NCI-H2227 (cell line): ENCODE data around the gene AUTS2.

Experiments used
- DNase-seq: peaks from one replicate; lab custom pipeline; 2025; ENCODE audit not compliant: unreplicated experiment; lab: John Stamatoyannopoulos, UW

The AUTS2 gene

DNA sequence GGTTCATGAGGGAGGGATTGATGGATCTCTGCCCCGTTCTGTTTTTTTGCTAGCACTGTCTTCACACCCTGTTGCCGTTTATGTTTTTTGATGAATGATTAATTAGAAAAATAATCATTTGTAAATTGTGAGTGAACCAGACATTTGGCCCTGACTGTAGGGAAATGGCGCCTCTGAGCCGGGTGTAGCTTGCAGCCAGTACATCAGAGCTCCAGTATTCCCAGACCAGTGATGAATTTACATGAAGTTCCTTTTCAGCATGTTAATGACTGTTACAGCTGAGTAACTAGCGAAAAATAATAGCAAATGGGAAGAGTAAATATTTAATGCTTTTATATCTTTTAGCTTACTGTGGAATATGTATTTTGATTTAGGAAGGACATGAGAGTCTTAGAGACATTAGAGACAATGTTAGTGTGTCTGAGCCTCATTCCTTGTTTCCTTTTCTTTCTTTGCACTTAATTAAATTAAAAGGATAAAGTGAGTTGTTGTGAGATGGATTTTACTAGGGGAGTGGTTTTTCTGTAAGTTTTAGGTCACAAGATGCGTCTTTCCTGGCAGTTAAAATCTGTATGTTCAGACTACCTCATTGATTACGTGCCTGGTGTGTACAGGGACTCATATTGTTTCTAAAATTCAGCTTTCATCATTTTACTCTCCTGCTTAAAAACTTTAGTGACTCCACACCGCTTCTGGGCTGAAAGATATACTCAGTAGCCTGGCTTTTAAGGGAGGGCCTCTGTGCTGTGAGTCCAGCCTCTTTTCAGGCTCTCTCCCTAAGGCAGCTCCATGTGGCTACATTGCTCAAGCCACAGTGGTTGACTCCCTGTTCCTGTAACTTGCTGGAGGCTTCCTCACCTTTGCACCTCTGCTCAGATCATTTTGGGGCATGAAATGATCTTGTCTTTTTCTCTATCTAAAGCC lies 86.4 kb downstream of the AUTS2 start:
- DNase-seq, result no peak

DNA sequence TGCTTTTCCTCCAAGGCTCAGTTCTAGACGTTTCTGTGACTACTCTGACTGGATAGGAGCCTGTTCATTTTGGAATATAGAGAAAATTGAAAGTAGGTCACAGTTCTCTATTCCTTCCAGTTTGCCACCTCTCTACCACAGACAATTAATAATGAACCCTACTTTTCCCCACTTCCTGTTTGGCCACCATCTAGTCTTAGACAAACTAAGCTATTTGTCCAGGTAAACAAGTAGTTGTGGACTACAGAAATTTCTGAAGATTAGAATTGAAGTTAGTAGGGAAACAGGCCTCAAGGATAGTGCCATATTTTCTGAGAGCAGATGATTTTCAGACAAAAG lies 87.0 kb downstream of the AUTS2 start:
- no peak for DNase-seq

DNA sequence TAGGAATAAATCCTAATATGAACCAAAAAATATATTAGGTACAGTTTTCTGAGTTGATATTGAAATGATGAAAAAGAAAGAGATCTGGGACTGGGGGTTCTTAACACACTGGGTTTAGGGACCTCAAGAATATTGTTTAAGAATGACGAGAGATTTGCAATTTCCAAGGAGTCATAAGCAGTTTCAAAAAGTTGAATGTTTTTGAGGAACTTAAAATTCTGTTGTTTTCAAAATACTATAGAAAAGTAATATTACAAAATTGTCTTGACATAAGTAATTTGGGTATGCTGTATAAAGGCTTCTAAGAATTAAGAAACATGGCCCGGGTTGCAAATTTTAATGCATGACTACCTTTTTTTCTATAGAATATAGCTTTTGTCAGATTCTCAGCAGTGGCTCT lies 88.1 kb downstream of the AUTS2 start:
- DNase-seq, result no peak

DNA sequence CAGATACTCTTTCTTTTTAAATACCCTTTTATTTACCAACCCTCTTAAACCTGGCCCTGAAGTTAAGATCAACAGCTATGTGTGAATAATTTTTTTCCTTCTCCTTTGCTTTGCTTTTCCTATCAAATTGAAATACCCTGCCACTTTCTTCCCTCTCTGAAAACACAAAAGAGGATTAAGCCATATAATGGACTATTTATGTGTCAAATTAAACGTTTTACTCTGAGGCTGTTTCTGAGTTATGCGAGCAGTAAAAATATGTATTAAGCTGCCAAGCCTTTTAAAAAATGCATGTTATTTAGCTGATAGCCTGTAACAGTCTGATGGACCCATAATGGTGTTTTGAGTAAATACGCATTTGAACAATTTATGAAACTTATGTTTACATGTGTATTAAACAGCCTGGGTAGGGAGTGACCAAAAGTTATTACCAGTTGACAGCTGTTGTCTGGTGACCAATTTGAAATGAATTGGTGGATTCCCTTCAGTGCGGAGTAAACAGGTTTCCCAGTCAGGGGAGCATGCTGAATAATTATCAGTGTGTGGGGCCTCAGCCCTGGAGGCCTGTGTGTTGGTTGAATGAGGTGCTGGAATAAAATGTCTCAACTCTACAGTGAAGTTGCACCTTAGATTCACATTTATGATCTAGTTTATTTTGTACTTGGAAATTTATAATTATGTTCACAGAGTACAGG lies 89.6 kb downstream of the AUTS2 start:
- DNase-seq, result peak; percentile 51

DNA sequence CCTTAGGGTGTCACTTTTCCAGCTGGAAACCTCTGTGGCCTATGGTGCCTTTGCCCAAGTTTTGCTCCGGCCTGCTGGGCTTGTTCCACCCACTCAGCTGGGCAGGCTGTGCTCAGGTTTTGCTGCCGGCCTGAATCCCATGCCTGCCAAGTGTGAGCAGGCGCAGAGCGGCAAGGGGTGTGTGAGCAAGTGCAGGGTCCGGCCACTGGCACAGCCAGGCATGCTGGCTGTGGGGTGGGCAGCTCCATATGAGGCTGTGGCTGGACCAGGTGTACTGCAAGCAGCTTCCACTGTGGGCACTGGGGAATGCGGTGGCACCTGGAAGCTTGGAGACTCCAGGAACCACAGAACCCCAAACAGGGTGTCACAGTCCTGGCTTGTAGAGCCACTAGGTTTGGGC lies 92.1 kb downstream of the AUTS2 start:
- no peak for DNase-seq

DNA sequence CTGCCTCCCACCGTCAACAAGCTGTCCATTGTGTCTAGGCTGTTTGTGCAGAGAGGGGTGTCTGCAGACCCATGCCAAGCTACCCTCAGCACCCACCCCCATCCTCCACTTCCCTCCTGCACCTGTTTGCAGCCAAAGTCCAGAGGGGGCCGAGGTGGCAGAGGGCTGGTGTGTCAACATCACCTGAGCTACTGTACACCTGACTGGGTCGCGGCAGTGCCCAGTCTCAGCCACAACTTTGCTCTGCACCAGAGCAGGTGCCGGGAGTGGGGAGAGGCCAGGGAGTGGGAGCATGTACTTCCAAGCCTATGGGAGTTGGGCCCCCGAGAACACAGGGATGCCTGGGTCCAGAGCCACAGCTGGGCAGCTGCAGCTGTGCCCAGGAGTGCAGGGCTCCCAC lies 93.1 kb downstream of the AUTS2 start:
- DNase-seq, result no peak

DNA sequence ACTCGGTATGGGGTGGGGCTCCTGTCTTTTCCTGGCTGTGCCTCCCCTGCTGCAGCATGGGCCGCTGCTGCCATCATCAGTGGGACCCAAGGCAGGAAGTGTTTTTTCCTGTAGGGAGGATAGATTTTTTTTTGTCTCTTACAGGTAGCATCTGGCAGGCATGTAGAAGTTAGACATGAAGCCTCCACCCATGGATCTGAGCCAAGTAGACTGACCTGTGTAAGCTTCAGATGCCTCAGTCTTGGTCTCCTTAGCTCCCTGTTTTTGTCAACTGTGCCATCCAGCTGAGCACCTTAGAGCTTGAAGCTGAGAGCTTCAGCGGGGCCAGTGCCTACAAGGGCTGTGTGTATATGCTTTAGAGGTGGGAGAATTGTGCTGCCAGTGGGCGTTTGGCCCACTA lies 93.5 kb downstream of the AUTS2 start:
- DNase-seq, result no peak

DNA sequence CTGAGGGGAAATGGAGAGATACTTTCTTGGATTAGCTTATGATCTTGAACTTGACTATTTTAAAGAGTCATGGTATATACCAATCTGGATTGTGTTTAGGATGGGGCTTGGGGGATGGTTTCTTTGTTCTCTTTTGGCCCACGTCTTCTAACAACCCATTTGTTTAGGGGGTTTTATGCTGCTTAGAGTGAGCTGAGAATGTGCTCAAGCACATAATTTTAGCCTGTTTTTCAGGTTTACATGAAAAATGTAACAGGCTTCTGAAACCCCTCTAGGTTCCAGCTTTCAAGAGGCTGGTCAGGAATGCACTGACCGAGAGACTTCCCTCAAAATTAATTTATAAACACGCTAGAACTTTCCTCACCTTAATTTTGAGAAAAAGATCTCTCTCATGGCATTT lies 94.3 kb downstream of the AUTS2 start:
- DNase-seq, result no peak

DNA sequence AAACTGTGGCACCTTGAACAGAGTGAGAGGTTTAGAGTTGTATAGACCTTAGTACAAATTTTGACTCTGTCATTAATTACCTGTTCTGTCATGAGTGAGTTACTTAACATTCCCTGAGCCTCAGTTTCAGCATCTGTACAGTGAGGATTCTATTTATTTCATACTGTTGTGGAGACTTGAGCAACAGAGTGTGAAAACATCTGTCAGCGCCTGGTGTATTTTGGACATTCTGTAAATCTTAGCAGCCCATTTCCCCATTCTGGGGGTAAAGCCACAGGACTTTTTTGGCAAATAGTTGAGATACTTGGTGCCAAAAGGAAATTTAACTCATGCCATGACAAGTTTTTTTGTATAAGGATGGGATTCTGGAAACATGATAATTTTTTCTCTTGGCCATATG lies 94.8 kb downstream of the AUTS2 start:
- DNase-seq, result no peak

DNA sequence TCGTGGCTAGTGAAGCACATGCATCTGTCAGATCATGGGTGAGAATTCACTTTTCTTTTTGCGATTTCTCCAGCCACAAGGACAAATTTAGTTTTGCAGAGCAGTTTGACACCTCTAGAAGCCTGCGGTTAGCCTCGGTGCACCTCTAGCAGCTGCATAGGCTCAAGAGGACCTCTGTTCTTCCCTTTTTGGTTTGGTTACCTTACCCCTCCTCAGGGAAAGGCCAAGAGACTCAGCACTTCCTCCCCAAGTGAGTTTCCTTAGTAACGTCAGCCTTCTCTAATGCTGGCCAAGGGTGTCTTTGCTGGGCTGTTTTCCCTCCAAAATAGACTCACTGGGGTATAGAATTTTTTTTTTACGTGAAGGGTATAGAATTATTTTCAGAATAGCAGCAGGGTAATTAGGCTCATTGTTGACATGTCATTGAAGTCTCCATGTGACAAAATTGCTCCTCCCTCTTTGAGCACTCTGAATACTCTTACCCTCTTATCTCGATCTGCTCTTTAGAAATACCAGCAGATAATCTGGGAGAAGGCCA lies 97.8 kb downstream of the AUTS2 start:
- DNase-seq, result no peak

DNA sequence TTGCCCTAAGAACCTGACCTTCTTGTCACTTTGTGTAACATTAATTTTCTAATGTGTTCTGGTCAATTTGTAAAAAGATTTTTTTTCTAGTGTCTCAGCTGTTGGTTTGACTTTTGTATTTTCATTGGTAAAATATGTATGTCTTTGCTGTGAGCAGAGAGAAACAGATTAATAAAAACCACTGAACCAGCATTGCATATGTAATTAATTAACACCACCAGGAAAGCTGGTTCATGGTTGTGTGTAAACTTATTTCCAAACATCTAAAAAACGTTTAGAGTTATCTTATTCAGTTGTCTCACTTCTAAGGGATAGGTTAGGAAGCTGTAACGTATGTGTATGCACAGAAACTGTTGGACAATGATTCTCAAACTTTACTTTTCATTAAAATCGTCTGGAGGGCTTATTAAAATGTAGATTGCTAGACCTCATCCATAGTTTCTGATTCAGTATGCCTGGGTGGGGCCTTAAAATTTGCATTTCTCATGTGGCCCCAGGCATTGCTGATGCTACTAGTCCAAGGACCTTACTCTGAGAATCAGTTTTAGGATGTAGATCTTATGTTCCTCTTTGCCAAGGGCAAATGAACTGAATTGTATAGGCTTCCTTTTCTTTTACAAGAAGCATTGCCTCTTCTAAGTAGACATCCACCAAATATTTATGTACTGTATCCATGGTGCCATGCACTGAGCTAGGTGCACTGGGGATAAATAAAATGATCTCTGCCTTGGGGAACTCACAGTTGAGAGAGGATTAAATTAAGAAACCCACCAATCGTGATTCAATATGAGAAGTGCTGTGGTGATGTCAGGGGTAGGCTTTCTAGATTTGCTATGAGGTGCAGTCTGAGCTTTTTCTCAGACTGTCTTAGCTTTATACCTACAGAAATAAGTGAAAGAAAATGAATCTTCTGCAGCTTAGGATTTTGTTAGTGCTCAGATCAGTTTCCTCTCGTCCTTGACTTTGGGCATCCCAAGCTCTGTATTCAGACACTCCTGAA lies 98.7 kb downstream of the AUTS2 start:
- DNase-seq, result no peak

DNA sequence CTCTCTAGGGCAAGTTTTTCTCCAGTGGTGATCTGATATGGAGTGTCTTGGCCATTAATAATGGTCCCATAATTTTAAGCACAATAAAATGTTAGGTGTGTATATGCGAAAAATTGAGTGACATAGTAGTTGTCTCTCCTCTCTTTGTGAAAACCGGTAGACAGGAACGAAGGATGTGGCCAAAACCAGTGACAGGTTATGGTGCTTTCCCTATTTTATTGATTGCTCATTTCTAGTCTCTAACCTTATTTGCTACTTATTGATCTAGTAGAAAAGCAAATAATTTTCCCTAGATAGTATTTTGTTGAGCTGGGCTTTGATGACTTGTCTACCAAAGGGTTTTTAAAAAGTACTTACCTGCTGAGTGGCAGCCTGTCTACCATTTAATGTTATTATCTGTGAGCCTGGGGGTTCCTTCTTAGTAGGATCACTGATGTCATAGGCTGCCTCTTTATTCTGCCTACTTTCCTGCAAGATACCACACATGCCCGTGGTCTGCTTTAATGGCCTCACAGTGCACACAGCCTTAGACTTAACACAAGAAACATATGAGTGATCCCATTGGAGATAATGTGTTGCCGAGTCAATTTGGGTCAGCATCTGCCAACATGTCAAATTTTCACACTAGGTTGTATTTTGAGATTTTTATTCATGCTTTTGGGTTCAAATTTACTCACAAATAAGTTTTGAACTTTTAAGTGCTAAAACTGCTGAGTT lies 100.0 kb downstream of the AUTS2 start:
- DNase-seq, result no peak

DNA sequence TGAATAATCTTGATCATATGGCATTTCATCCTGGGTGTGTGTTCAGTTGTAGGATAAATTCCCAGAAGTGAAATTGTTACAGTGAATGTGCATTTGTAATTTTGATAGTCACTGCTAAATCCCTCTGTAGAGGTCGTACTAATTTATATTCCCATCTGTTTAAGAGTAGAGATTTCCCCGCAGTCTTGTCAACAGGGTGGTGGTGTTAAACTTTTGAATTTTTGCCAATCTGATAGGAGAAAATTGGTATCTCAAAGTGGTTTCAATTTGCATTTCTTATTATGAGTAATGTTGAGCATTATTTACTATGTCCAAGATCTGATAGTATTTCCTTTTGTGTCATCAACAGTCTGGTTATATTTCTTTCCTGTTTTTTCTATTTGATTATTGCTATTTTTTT lies 101.7 kb downstream of the AUTS2 start:
- DNase-seq, result no peak

DNA sequence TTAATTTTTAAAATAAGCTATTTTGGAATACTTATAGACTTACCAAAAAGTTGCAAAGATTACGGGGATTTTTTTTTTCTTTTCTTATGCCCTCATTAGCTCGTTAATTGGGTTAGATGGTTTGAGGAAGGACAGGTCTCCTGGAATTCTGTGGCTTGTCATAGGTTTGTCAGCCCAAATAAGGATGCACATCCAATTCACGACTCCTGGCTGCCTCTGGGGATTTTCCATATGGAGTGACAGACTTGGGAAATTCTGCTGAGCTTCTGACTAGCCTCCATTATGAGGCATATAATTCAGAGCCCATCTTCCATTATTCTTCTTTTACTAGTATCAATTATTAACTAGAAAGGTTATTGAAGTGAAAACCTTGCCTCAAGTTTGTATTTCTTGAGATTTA lies 102.1 kb downstream of the AUTS2 start:
- DNase-seq, result no peak

DNA sequence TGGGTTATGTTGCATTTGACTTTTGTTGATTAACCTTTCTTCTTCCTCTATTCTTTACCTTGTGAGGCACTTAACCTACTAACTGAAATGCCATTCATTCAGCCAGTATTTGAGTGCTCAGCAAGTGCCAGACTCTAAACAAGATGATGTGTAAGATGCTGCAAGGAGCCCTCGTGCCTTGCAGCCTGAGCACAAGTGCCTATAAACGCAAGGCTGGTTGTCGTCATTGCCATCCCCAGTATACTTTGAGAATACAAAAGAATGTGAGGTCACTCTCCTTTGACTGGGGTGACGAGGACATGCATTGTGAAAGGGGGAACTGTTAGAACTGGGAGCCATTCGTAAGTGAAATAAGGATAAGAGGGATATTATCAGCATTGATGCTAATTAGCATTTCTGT lies 103.0 kb downstream of the AUTS2 start:
- DNase-seq, result no peak

DNA sequence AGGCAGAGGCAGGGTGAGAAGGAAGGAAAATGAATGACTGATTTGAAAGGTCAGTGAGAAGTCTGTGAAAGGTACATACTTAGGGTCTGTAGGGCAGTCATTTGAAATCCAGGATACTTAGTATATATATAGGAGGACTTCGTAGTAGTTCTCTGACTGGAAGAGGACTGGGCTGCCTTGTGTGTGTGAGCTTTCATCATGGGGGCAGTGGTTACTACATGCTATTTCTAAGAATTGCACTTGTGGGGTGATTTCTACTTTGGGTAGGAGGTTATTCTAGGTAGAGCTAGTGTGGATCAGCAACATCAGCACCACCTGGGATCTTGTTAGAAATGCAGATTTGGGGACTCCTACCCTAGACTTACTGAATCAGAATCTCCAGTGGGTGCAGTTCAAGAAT lies 104.1 kb downstream of the AUTS2 start:
- no peak for DNase-seq

DNA sequence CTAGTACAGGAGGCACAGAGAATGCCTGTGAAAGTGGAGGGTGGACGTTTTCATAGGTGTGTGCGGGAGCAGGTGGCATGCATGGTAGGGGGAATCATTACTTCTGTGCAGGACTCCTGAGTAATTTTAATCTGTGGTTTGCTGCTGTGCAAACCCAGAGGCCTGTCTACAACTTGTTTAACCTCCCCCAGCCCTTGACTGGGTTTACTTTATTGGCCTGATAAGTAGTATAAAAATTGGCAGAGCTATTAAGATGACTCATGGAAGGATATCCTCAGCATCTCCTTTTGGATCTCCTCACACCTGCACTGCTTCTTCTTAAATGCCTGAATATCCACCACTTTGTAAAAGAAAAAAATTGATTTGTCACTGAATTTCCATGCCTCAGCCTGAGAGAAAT lies 104.8 kb downstream of the AUTS2 start:
- DNase-seq, result no peak

DNA sequence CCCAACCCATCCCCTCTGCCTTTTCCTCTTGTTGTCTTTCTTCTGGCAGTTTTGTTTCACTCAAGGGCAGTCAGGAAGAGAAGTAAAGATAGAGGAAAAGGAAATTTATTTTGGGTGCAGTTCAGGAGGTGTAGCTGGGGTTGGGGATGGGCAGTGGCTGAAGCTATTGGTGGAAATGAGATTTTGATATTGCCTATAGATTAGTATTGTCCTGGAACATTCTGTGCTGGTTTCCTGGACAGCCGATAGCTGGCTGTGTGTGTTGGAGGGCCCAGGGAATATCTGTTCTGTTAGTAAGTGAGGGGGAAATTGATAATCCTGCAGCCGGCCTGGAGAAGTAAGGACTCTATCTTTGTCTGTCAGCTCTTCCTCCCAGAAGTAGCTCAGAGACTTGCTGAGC lies 107.8 kb downstream of the AUTS2 start:
- DNase-seq, result no peak

DNA sequence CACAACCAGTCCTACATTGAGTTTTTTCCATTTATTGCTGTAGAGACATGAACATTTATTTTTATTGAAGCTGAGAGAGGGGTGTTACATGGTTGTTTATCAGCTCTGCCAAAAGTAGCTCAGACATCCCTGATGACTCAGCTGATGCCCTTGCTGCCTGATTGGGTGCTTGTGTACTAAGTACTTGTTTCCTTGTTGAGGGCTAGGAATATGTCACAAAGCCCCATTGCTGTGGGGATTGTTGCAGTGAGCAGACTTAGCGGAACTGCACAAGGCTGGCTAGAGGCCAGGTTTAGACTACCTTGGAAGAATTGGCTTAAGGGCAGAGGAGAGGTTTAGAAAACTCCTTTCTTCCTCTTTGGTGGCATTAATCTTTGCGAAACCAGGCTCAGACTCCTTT lies 110.6 kb downstream of the AUTS2 start:
- DNase-seq, result no peak

DNA sequence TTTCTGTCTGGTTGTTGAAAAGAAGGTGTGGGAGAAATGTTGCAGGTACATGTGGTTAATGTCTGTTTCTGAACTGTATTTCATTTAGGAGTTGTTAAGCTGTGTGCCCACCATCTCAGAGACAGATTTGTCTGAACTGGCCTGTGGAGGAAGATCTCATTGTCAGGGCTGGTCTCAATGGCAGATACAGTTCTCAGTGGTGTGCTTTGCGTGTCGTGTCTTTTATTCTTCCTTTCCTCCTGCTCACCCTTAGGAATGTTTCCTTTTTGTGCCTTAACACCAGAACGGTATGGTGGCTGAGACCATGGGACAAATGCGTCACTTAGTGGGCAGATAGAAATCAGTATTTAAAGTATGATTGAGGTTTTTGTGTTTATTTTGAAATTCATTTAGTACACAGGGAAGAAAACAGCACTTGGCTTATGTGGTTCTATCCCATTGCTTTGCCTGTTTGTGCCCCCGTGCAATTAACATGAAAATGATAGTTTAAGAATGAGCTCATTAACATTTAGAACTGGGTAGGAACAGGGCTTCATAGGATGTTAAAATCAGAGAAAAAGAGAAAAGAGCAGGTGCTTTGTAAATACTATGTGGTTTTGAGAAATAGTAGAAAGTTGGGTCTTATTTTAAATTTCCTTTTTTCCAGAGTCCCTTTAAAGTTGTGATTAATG lies 112.6 kb downstream of the AUTS2 start:
- no peak for DNase-seq
